Fibroblast of mammary gland (primary cell): Measurements from ENCODE around the gene NAB2.
A peak's percentile ranks its signal among the peaks of the same experiment; 100 is the strongest.
"Not testable (repeated sequence)": the region's sequence is repeated elsewhere in the genome, so short reads cannot be mapped to it uniquely, and the experiment has no call there.

ENCODE experiments used
- DNase-seq: peaks from one replicate; pipeline ENCODE4 v3.0.0-alpha.2; 2010; ENCODE audit warnings: low read depth
- H3K4me3 ChIP-seq: 2 replicates; pipeline ENCODE4 v1.5.1; 2011; ENCODE audit warnings: low read depth, mild to moderate bottlenecking, low read length, moderate library complexity; ENCODE audit not compliant: control insufficient read depth
- TF ChIP-seq, protein P1 (sequence below): conservative IDR thresholded peaks from 2 replicates; pipeline ENCODE4 v1.5.1; 2011; ENCODE audit warnings: low read depth, low read length, inconsistent platforms; ENCODE audit not compliant: control insufficient read depth, insufficient read depth

Gene NAB2

DNA sequence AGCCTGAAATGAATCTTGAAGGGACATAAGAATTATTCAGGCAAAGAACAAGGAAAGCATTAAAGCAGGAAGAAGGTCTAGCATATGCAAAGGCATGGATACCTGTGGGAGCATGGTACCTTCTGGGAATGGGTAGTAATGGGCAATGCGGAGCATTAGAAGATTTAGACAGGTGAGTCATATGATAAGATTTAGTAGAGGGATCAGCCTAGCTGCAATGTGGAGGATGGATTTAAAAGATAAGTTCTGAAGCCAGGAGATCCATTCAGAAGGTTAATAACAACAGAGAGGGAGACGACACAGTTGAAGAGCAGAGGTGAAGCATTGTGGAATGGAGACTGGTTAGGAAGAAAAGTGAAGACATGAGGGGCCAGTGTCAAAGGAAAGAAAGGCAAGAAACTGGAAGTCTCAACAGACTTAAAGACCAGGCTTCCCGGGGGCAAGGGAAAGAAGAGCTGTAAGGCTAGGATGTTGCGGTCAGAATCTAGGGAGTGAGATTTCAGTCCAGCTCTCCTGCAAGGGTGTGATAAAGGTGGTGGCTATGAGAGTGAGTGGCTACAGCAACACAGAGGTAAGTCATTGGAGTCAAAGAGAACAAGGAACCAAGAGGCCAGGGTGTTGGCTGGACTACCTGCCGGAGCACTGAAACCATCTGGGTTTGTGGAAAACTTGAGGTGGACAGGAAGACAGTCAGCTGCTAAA is 27.8 kb downstream of the NAB2 start:
- DNase-seq, result no peak
- TF ChIP-seq, protein P1, sequence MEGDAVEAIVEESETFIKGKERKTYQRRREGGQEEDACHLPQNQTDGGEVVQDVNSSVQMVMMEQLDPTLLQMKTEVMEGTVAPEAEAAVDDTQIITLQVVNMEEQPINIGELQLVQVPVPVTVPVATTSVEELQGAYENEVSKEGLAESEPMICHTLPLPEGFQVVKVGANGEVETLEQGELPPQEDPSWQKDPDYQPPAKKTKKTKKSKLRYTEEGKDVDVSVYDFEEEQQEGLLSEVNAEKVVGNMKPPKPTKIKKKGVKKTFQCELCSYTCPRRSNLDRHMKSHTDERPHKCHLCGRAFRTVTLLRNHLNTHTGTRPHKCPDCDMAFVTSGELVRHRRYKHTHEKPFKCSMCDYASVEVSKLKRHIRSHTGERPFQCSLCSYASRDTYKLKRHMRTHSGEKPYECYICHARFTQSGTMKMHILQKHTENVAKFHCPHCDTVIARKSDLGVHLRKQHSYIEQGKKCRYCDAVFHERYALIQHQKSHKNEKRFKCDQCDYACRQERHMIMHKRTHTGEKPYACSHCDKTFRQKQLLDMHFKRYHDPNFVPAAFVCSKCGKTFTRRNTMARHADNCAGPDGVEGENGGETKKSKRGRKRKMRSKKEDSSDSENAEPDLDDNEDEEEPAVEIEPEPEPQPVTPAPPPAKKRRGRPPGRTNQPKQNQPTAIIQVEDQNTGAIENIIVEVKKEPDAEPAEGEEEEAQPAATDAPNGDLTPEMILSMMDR, result no peak
- no peak overlapping the region for H3K4me3 ChIP-seq

DNA sequence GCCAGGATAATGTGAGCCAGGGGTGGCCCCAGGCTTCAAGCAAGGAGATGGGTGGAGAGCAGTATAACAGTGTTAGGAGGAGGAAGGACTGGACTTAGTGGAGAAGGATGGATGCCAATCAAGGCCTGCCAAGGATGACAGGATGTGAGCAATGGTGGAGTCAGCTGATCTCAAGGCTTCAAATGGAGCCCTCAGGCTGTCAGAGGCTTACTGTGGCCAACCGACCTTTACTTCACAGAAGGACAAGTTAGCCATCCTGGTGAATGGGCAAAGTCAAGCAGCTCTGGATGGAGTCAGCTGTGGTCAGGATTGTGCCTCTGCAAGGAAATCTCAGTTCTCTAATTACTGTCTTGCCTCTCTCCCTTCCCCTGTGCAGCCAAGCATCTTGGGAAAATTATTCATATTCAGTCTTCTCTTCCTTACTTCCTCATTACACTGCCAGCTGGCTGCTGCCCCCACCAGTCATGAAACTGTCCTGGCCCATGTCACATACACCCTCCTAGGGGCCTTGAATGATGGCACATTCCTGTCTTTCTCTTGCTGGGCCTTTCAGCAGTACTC is 29.9 kb downstream of the NAB2 start:
- H3K4me3 ChIP-seq, result no peak overlapping the region
- TF ChIP-seq, protein P1, result no peak
- peak; percentile 57 for DNase-seq

DNA sequence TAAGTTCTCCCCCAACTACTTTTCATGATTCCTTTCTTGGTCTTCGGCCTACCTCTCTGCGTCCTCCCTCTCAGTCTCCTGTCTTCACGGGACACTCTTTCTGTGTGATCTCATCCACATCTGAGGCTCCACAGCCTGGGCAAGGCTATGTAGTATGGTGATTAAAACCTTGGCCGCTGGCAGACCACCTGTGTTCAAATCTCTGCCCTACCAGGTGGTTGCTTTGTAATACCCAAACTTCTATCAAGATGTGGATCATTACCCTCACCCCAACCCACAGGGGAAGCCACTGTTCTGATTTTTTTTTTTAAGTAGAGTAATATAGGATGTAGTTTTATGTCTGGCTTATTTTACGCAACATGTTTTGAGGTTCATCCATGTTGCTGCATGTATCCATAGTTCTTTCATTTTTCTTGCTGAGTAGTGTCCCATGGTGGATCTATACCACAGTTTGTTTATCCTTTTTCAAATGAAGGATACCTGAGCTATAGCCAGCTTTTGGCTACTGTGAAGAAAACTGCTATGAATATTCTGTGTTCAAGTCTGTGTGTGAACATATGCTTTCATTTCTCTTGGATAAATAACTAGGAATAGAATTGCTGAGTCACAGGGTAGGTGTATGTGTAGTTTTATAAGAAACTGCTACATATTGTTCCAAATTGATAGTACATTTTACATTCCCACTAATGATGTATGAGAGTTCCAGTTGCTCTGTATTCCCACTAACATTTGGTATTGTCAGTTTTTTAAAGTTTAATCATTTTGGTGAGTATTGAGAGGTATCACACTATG is 30.6 kb downstream of the NAB2 start:
- TF ChIP-seq, protein P1, result no peak
- DNase-seq, result peak; percentile 37
- H3K4me3 ChIP-seq, result no peak overlapping the region

DNA sequence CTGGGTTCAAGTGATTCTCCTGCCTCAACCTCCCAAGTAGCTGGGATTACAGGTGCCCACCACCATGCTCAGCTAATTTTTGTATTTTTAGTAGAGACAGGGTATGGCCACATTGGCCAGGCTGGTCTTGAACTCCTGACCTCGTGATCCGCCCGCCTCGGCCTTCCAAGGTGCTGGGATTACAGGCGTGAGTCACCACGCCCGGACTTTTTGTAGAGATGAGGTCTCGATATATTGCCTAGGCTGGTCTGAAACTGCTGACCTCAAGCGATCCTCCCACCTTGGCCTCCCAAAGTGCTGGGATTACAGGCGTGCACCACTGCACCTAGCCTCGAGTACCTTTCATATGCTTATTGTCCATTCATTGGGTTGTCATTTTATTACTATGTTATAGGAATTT is 31.8 kb downstream of the NAB2 start:
- not testable (repeated sequence) for H3K4me3 ChIP-seq, DNase-seq

DNA sequence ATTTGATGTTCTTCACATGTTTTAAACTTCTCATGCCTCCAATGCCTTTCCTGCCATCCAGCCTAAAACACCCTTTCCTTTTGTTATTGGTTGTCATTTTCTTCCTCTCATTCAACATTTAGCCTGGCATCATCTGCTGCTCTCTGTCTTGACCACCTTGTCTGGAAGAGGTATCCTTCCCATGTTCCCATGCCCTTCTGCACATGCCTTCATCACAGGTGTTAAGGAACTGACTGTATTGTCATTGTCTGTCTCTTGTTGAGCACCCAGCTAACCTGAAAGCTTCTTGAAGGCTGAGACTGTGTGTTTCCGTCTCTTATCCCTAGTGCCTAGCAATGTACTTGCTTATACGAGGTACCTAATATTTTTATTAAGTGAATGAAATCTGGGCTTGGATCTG is 34.9 kb downstream of the NAB2 start:
- TF ChIP-seq, protein P1, result no peak
- DNase-seq, result no peak
- no peak overlapping the region for H3K4me3 ChIP-seq

DNA sequence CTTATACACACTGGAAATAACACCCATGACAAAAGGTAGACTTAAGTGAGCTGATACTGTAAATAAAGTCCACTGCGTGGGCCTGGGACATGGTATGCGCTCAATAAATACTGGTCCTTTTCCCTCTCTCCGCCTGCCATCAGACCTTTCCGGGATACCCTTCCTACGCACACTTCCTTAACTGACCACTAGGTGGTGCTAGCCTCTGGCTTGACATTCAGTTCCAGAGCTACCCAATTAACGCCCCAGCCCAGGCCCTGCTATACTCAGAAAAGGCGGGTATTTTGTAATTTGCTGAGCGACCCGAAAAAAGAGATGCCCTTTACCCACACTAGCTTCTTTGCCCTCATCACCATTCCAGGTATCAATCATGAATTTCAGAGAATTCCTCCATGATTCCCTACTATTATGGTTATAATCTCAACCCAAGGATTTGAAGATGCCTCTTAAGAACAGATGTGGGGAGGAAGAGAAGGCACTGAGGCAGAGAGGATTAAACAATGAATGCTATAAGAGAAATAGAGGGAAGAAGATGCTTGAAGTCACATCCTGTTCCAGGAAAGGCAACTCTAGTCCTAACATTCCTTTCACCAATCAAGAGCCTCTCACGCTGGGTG is 35.5 kb downstream of the NAB2 start:
- DNase-seq, result peak; percentile 76
- TF ChIP-seq, protein P1, result peak; percentile 99
- H3K4me3 ChIP-seq, result no peak overlapping the region

DNA sequence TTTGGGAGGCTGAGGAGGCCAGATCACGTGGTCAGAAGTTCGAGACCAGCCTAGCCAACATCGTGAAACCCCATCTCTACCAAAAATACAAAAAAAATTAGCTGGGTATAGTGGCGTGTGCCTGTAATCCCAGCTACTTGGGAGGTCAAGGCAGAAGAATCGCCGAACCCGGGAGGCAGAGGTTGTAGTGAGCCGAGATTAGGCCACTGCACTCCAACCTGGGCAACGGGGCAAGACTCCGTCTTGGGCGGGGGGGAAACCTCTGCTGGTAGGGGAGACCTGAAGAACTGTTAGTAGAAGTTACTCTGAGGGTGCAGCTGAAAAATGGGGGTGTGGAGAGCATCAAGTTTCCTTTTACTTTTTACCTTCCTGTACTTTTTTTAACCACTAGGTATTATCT is 37.1 kb downstream of the NAB2 start:
- H3K4me3 ChIP-seq, result no peak overlapping the region
- TF ChIP-seq, protein P1, result no peak
- no peak for DNase-seq
